Panc1 (cell line): Measurements from ENCODE around the gene TRRAP. TPM values are rescaled to one million over a fixed set of nuclear protein-coding genes. Genes with fewer than 3 reads are reported as not detected.
"Not testable (repeated sequence)": the region's sequence is repeated elsewhere in the genome, so short reads cannot be mapped to it uniquely, and the experiment has no call there.

Experiments used
- ATAC-seq: fragments of 200-7000 bp; cut with Tn5 transposase; 2 replicates; pipeline ENCODE4 v1.9.1; 2020; ENCODE audit warnings: mild to moderate bottlenecking, moderate library complexity
- BruUV-seq: library from RNA; stranded (reverse); fragments of 400-500 nt; replicated peaks from 2 replicates; lab custom pipeline; 2021; lab: Mats Ljungman, UMichigan
- CTCF ChIA-PET: fragments of 300-600 bp; sonication (Branson Sonifier 250); formaldehyde crosslinking; loops from one replicate; lab custom pipeline; 2022; ENCODE audit warnings: antibody characterized with exemption; lab: Charles Lee
- POLR2A ChIA-PET: fragments of 300-600 bp; sonication (Branson Sonifier 250); formaldehyde crosslinking; loops from one replicate; lab custom pipeline; 2022; ENCODE audit warnings: antibody characterized with exemption; lab: Charles Lee
- DNase-seq: peaks from one replicate; pipeline ENCODE4 v3.0.0-alpha.2; 2010; ENCODE audit warnings: low read depth, low spot score
- H3K27ac ChIP-seq: 2 replicates; pipeline ENCODE4 v1.5.1; 2011; ENCODE audit warnings: mild to moderate bottlenecking, low read length, inconsistent platforms
- H3K27me3 ChIP-seq: fragments of 200-500 bp; sonication (Bioruptor generic); 2 replicates; pipeline ENCODE4 v1.6.0; 2014; ENCODE audit warnings: low read length, inconsistent platforms; ENCODE audit not compliant: control insufficient read depth, insufficient read depth
- H3K36me3 ChIP-seq: fragments of 200-500 bp; sonication (Bioruptor generic); 2 replicates; pipeline ENCODE4 v1.5.1; 2014; ENCODE audit warnings: inconsistent platforms, mild to moderate bottlenecking, low read length, moderate library complexity; ENCODE audit not compliant: control insufficient read depth, insufficient read depth
- H3K4me1 ChIP-seq: 2 replicates; pipeline ENCODE4 v1.5.1; 2011; ENCODE audit warnings: inconsistent platforms, mild to moderate bottlenecking, low read length, moderate library complexity; ENCODE audit not compliant: control insufficient read depth, insufficient read depth
- H3K4me3 ChIP-seq, 2 experiments: 2 replicates each; pipeline ENCODE4 v1.5.1; 2011 to 2012; ENCODE audit warnings: low read depth in 2 of 2, low read length in 2 of 2, mild to moderate bottlenecking in 2 of 2, inconsistent platforms in 1 of 2, moderate library complexity in 1 of 2
- H3K9me3 ChIP-seq: fragments of 200-500 bp; sonication (Bioruptor generic); 2 replicates; pipeline ENCODE4 v1.5.1; 2014; ENCODE audit warnings: low read depth, mild to moderate bottlenecking, inconsistent platforms, low read length, moderate library complexity; ENCODE audit not compliant: control insufficient read depth, insufficient read depth
- POLR2AphosphoS5 ChIP-seq: IDR thresholded peaks from 2 replicates; pipeline ENCODE4 v1.6.1; 2012; ENCODE audit warnings: mild to moderate bottlenecking, low read depth, low read length, moderate library complexity
- SIN3A ChIP-seq: IDR thresholded peaks from 2 replicates; pipeline ENCODE4 v1.6.1; 2012; ENCODE audit warnings: low read depth, mild to moderate bottlenecking, low read length, moderate library complexity, borderline replicate concordance; ENCODE audit not compliant: insufficient read depth
- TCF7L2 ChIP-seq: IDR thresholded peaks from 2 replicates; pipeline ENCODE4 v1.6.1; 2011; ENCODE audit warnings: mild to moderate bottlenecking, low read depth, low read length, inconsistent platforms
- in situ Hi-C: cut with HindIII; loops from 2 replicates; pipeline ENCODE4 v1.10.0; 2016; ENCODE audit warnings: low sequenced_read_pairs, low pct_unique_long_range_greater_than_20kb
- intact Hi-C: fragments of 100-400 bp; cut with micrococcal nuclease; formaldehyde crosslinking; loops from one replicate; pipeline ENCODE4 v1.10.0; 2022; ENCODE audit not compliant: unreplicated experiment
- total RNA-seq: library from RNA; stranded (reverse); gene quantifications from one replicate; pipeline ENCODE4 v1.2.1, GENCODE V29; 2021; ENCODE audit not compliant: unreplicated experiment
- TF ChIP-seq, protein P1 (sequence below): fragments of 450-650 bp; IDR thresholded peaks from 2 replicates; pipeline ENCODE4 v1.5.1; 2017; ENCODE audit warnings: mild to moderate bottlenecking
- TF ChIP-seq, protein P2 (sequence below), 2 experiments: IDR thresholded peaks; 2 replicates each; pipeline ENCODE4 v1.6.1; 2011 to 2012; ENCODE audit warnings: low read depth in 2 of 2, control low read depth in 1 of 2, low read length in 1 of 2, mild to moderate bottlenecking in 1 of 2, moderate library complexity in 1 of 2; ENCODE audit not compliant: insufficient read depth in 1 of 2

Gene TRRAP
- total RNA-seq, 1 experiment from 2014 or later, result 44.9 TPM

- in situ Hi-C loops, result no loop called here
- H3K4me1 ChIP-seq, result no peaks in the 10 kb centered on the region
- intact Hi-C loops, result no loop called here
- H3K27ac ChIP-seq, result no peak overlapping the region
- peaks cover 7% of the 10 kb centered on the region for H3K27me3 ChIP-seq
- TF ChIP-seq, protein P1, sequence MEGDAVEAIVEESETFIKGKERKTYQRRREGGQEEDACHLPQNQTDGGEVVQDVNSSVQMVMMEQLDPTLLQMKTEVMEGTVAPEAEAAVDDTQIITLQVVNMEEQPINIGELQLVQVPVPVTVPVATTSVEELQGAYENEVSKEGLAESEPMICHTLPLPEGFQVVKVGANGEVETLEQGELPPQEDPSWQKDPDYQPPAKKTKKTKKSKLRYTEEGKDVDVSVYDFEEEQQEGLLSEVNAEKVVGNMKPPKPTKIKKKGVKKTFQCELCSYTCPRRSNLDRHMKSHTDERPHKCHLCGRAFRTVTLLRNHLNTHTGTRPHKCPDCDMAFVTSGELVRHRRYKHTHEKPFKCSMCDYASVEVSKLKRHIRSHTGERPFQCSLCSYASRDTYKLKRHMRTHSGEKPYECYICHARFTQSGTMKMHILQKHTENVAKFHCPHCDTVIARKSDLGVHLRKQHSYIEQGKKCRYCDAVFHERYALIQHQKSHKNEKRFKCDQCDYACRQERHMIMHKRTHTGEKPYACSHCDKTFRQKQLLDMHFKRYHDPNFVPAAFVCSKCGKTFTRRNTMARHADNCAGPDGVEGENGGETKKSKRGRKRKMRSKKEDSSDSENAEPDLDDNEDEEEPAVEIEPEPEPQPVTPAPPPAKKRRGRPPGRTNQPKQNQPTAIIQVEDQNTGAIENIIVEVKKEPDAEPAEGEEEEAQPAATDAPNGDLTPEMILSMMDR, result peak; percentile 79
- no peak for TF ChIP-seq TCF7L2
- no TSS peak for BruUV-seq
- no peaks in the 10 kb centered on the region for H3K36me3 ChIP-seq
- ATAC-seq (0 out of 2 replicates have a peak, but pooled peaks have one; percentile 25), DNase-seq (no peak)
- no peaks in the 10 kb centered on the region for H3K9me3 ChIP-seq
- ChIA-PET CTCF (interaction anchor here (0.6 kb wide), 1 partner anchor 185 kb away, joined by 3 read pairs; no protein-coding TSS in a partner anchor), POLR2A (no interaction called here)
- no peak overlapping the region for H3K4me3 ChIP-seq
Measured at GRCh38 chr7:98872328-98872924, 5.9 kb upstream of the TRRAP start.

GRCh38 chr7:98873610-98874009, 4.7 kb upstream of the TRRAP start:
- CTCF ChIA-PET, BruUV-seq, in situ Hi-C loops, ATAC-seq, POLR2A ChIA-PET, H3K27ac ChIP-seq, H3K4me3 ChIP-seq, H3K36me3 ChIP-seq, intact Hi-C loops, H3K27me3 ChIP-seq, H3K9me3 ChIP-seq, DNase-seq, H3K4me1 ChIP-seq: not testable (repeated sequence)

DNA sequence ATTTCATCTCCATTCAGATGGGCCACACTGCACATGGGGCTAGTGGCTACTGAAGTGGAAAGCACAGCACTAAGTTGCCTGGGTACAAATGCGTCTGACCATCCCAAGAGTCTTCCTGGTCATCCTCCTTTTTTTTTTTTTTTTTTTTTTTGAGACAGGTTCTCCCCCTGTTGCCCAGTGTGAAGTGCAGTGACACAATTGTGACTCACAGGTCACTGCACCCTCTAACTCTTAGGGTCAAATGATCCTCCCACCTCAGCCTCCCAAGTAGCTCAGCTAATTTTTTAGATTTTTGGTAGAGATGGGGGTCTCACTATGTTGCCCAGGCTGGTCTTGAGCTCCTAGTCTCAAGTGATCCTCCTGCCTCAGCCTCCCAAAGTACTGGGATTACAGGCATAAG, 3.4 kb upstream of the TRRAP start:
- Histone ChIP-seq H3K9me3 (no peaks in the 10 kb centered on the region), H3K36me3 (no peaks in the 10 kb centered on the region; the same call in 1 of the 2 replicates), H3K27me3 (no peaks in the 10 kb centered on the region), H3K4me3 (no peak overlapping the region), H3K4me1 (0 out of 2 replicates have a peak, but pooled peaks cover 4% of the 10 kb centered on the region), H3K27ac (no peak overlapping the region)
- no TSS peak for BruUV-seq
- ATAC-seq (no peak), DNase-seq (no peak)
- TF ChIP-seq POLR2AphosphoS5 (no peak), TCF7L2 (no peak), SIN3A (no peak)
- TF ChIP-seq, protein P1, result no peak
- TF ChIP-seq, protein P2, sequence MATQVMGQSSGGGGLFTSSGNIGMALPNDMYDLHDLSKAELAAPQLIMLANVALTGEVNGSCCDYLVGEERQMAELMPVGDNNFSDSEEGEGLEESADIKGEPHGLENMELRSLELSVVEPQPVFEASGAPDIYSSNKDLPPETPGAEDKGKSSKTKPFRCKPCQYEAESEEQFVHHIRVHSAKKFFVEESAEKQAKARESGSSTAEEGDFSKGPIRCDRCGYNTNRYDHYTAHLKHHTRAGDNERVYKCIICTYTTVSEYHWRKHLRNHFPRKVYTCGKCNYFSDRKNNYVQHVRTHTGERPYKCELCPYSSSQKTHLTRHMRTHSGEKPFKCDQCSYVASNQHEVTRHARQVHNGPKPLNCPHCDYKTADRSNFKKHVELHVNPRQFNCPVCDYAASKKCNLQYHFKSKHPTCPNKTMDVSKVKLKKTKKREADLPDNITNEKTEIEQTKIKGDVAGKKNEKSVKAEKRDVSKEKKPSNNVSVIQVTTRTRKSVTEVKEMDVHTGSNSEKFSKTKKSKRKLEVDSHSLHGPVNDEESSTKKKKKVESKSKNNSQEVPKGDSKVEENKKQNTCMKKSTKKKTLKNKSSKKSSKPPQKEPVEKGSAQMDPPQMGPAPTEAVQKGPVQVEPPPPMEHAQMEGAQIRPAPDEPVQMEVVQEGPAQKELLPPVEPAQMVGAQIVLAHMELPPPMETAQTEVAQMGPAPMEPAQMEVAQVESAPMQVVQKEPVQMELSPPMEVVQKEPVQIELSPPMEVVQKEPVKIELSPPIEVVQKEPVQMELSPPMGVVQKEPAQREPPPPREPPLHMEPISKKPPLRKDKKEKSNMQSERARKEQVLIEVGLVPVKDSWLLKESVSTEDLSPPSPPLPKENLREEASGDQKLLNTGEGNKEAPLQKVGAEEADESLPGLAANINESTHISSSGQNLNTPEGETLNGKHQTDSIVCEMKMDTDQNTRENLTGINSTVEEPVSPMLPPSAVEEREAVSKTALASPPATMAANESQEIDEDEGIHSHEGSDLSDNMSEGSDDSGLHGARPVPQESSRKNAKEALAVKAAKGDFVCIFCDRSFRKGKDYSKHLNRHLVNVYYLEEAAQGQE (IDR thresholded peaks at IDR 0.05; ENCODE audit: insufficient read depth in 1 of 2, low read depth in 2 of 2, low read length in 1 of 2), result no peak
- intact Hi-C loops (no loop called here), in situ Hi-C loops (no loop called here)
- ChIA-PET CTCF (no interaction called here), POLR2A (no interaction called here)
